GM12878 (cell line): ENCODE data around the gene UXS1. TPM values are rescaled to one million over a fixed set of nuclear protein-coding genes. Genes with fewer than 3 reads are reported as not detected.
A peak's percentile ranks its signal among the peaks of the same experiment; 100 is the strongest.

Experiments
- ATAC-seq: fragments of 200-7000 bp; cut with Tn5 transposase; 3 replicates; pipeline ENCODE4 v1.9.1; 2020; ENCODE audit warnings: mild to moderate bottlenecking, moderate library complexity
- BruUV-seq: library from RNA; stranded (reverse); fragments of 400-500 nt; replicated peaks from 2 replicates; lab custom pipeline; 2021; lab: Mats Ljungman, UMichigan
- CTCF ChIA-PET: fragments of 300-600 bp; sonication (Branson Sonifier 250); formaldehyde crosslinking; extraction: SDS; loops from one replicate; lab custom pipeline; 2021; ENCODE audit warnings: inconsistent platforms; lab: Yijun Ruan, JAX
- POLR2A ChIA-PET: fragments of 350-600 bp; formaldehyde crosslinking; extraction: SDS; loops from one replicate; lab custom pipeline; 2021; ENCODE audit warnings: inconsistent platforms; lab: Charles Lee
- RAD21 ChIA-PET: fragments of 300-600 bp; sonication (Branson Sonifier 250); formaldehyde crosslinking; loops from one replicate; lab custom pipeline; 2023; ENCODE audit warnings: antibody characterized with exemption; ENCODE audit not compliant: unreplicated experiment; lab: Charles Lee
- SMC1A ChIA-PET: fragments of 300-600 bp; sonication (Branson Sonifier 250); formaldehyde crosslinking; loops from one replicate; lab custom pipeline; 2023; ENCODE audit not compliant: unreplicated experiment, uncharacterized antibody; lab: Charles Lee
- DNase-seq: peaks from one replicate; pipeline ENCODE4 v3.0.0-alpha.2; 2011; ENCODE audit warnings: low read depth, low spot score
- FAIRE-seq: peaks from 3 replicates; lab custom pipeline; 2011; peaks lifted over from hg19 to GRCh38; lab: Jason Lieb, UNC
- H2AFZ ChIP-seq: 2 replicates; pipeline ENCODE4 v1.6.0; 2011; ENCODE audit warnings: low read depth, low read length, control low read depth; ENCODE audit not compliant: control insufficient read depth
- H3K27ac ChIP-seq: 2 replicates; pipeline ENCODE4 v1.5.1; 2011; ENCODE audit warnings: control low read depth; ENCODE audit not compliant: control insufficient read depth, insufficient read depth
- H3K27me3 ChIP-seq, 2 experiments: replicated peaks in 1 of 2; 2 replicates each; pipeline versions ENCODE4 v1.6.0 to v1.6.1; 2011; ENCODE audit warnings: low read length in 1 of 2; ENCODE audit not compliant: control insufficient read depth in 2 of 2, insufficient read depth in 2 of 2
- H3K36me3 ChIP-seq, 2 experiments: 2 replicates each; pipeline ENCODE4 v1.5.1; 2011; ENCODE audit warnings: low read length in 1 of 2; ENCODE audit not compliant: control insufficient read depth in 2 of 2, insufficient read depth in 2 of 2
- H3K4me1 ChIP-seq: 2 replicates; pipeline ENCODE4 v1.6.1; 2011; ENCODE audit warnings: mild to moderate bottlenecking, low read length, moderate library complexity, mixed read lengths; ENCODE audit not compliant: control insufficient read depth, insufficient read depth
- H3K4me2 ChIP-seq: 2 replicates; pipeline ENCODE4 v1.6.0; 2011; ENCODE audit warnings: control low read depth; ENCODE audit not compliant: control insufficient read depth, insufficient read depth
- H3K4me3 ChIP-seq: fragments of 200-600 bp; sonication (generic); 2 replicates; pipeline ENCODE4 v1.5.1; 2016
- H3K79me2 ChIP-seq: 2 replicates; pipeline ENCODE4 v1.6.0; 2011; ENCODE audit warnings: low read length; ENCODE audit not compliant: control insufficient read depth, insufficient read depth
- H3K9ac ChIP-seq: 2 replicates; pipeline ENCODE4 v1.8.0; 2011; ENCODE audit warnings: low read length, control low read depth, mixed read lengths; ENCODE audit not compliant: control insufficient read depth, insufficient read depth
- H3K9me3 ChIP-seq: replicated peaks from 3 replicates; pipeline ENCODE4 v1.5.1; 2011; ENCODE audit warnings: mild to moderate bottlenecking, low read length; ENCODE audit not compliant: control insufficient read depth, insufficient read depth
- H4K20me1 ChIP-seq: 2 replicates; pipeline ENCODE4 v1.6.0; 2011; ENCODE audit not compliant: control insufficient read depth, insufficient read depth
- ELK1 ChIP-seq: IDR thresholded peaks from 2 replicates; pipeline ENCODE4 v1.6.1; 2012; ENCODE audit warnings: low read depth, low read length, improper control_type of control experiment
- FOXK2 ChIP-seq: fragments of 450-650 bp; IDR thresholded peaks from 2 replicates; pipeline ENCODE4 v1.6.1; 2017; ENCODE audit warnings: mild to moderate bottlenecking, moderate library complexity
- IKZF1 ChIP-seq: fragments of 450-650 bp; conservative IDR thresholded peaks from 2 replicates; pipeline ENCODE4 v1.6.1; 2017; ENCODE audit warnings: antibody characterized with exemption, mild to moderate bottlenecking
- MEF2A ChIP-seq: IDR thresholded peaks from 2 replicates; pipeline ENCODE4 v1.6.1; 2011; ENCODE audit warnings: low read depth, mild to moderate bottlenecking, low read length, moderate library complexity; ENCODE audit not compliant: insufficient read depth
- PAX5 ChIP-seq: IDR thresholded peaks from 2 replicates; pipeline ENCODE4 v1.6.1; 2011; ENCODE audit warnings: low read depth, low read length, borderline replicate concordance
- RCOR1 ChIP-seq: conservative IDR thresholded peaks from 2 replicates; pipeline ENCODE4 v1.6.1; 2012; ENCODE audit warnings: low read depth, low read length, improper control_type of control experiment
- SIX5 ChIP-seq: IDR thresholded peaks from 2 replicates; pipeline ENCODE4 v1.6.1; 2011; ENCODE audit warnings: mild to moderate bottlenecking, low read depth, low read length, moderate library complexity; ENCODE audit not compliant: severe bottlenecking
- WRNIP1 ChIP-seq: IDR thresholded peaks from 2 replicates; pipeline ENCODE4 v1.6.1; 2011; ENCODE audit warnings: low read depth, low read length, improper control_type of control experiment, borderline replicate concordance
- ZBTB11 ChIP-seq: fragments of 450-650 bp; formaldehyde crosslinking; IDR thresholded peaks from 2 replicates; pipeline ENCODE4 v1.5.0; 2022; ENCODE audit warnings: mild to moderate bottlenecking, missing genetic modification characterization
- ZBTB4 ChIP-seq: fragments of 450-650 bp; formaldehyde crosslinking; IDR thresholded peaks from 2 replicates; pipeline ENCODE4 v1.4.0; 2022; ENCODE audit warnings: mild to moderate bottlenecking, moderate library complexity
- ZNF384 ChIP-seq: IDR thresholded peaks from 2 replicates; pipeline ENCODE4 v1.6.1; 2012; ENCODE audit warnings: low read depth, mild to moderate bottlenecking, low read length, improper control_type of control experiment, borderline replicate concordance
- ZNF687 ChIP-seq: fragments of 450-650 bp; IDR thresholded peaks from 2 replicates; pipeline ENCODE4 v1.6.1; 2017; ENCODE audit warnings: mild to moderate bottlenecking, moderate library complexity
- WGBS: methylation state at CpG from one replicate; pipeline ENCODE4 v1.1.6; 2016; ENCODE audit warnings: low lambda C conversion rate; ENCODE audit not compliant: insufficient replicate concordance, insufficient coverage; ENCODE audit errors: missing lambda C conversion rate; 5-methylcytosine and 5-hydroxymethylcytosine counted together
- in situ Hi-C: fragments of 300-500 bp; cut with MboI; formaldehyde crosslinking; loops from 9 replicates; pipeline ENCODE4 v1.14.3; 2018; ENCODE audit warnings: mixed read lengths
- intact Hi-C: fragments of 100-400 bp; cut with micrococcal nuclease; formaldehyde crosslinking; loops from one replicate; pipeline ENCODE4 v1.14.2; 2022; ENCODE audit not compliant: unreplicated experiment
- polyA plus RNA-seq, 11 experiments: library from polyadenylated mRNA; depleted of rRNA in 4 of 11; unstranded in 6 of 11; stranded (reverse) in 5 of 11; fragments of >200 nt; fragmentation: Nextera tagmentation in 4 of 11; fragmentation: Illumina TruSeq in 1 of 11; extraction: Ambion mirVana in 4 of 11; extraction: Trizol in 1 of 11; gene quantifications; 1 replicate in 1 of 11; 2 replicates in 10 of 11; pipeline versions ENCODE4 v1.2.1 to v1.2.3, GENCODE V29; 2011 to 2016; ENCODE audit warnings: inconsistent platforms in 2 of 11, missing spikeins in 2 of 11, low read depth in 1 of 11
- total RNA-seq, 4 experiments: library from RNA; depleted of rRNA in 3 of 4; stranded (reverse); fragments of >200 nt in 3 of 4; fragmentation: Illumina TruSeq in 1 of 4; extraction: Trizol in 1 of 4; gene quantifications; 2 replicates each; pipeline versions ENCODE4 v1.2.1 to v1.2.3, GENCODE V29; 2013 to 2021

UXS1 gene
- total and polyA plus RNA-seq, 10 of the 15 experiments (the other 5 are each of a cell fraction or from before 2014, with no cell fraction given): 6.0 to 25.4 (median 24.0) TPM

GRCh38 chr2:106184857-106185256, 9.2 kb downstream of the UXS1 start:
- H2AFZ ChIP-seq: no peak overlapping the region
- no peaks in the 10 kb centered on the region for H3K36me3 ChIP-seq
- H3K9me3 ChIP-seq: no peaks in the 10 kb centered on the region
- no peak overlapping the region for H3K27ac ChIP-seq
- POLR2A ChIA-PET: no interaction called here
- ATAC-seq: no peak; the same call in 2 of the 3 replicates
- FAIRE-seq: peak; percentile 38
- no peak overlapping the region for H3K9ac ChIP-seq
- DNase-seq: no peak
- no peaks in the 10 kb centered on the region for H3K27me3 ChIP-seq
- RAD21 ChIA-PET: no interaction called here
- in situ Hi-C loops (loop anchor here (10.0 kb wide), 1 partner anchor 840 kb away; no protein-coding TSS in a partner anchor), intact Hi-C loops (no loop called here)
- peaks cover 54% of the 10 kb centered on the region for H3K79me2 ChIP-seq
- no peaks in the 10 kb centered on the region for H4K20me1 ChIP-seq
- WGBS: 94% methylated on average over 1 of the region's 1 CpG
- peaks cover 16% of the 10 kb centered on the region for H3K4me1 ChIP-seq
- CTCF ChIA-PET: no interaction called here
- no peak overlapping the region for H3K4me2 ChIP-seq
- TSS peak; percentile 3 for BruUV-seq
- SMC1A ChIA-PET: interaction anchor here (1.6 kb wide), 1 partner anchor 9 kb away, joined by 5 read pairs; no protein-coding TSS in a partner anchor
- no peak overlapping the region for H3K4me3 ChIP-seq
- TF ChIP-seq ZBTB4 (CRISPR knock-in tag): no peak
- TF ChIP-seq IKZF1: no peak
- TF ChIP-seq ZBTB11 (CRISPR knock-in tag): no peak
- TF ChIP-seq ZNF384: no peak
- TF ChIP-seq RCOR1: no peak
- TF ChIP-seq MEF2A: no peak
- TF ChIP-seq FOXK2: no peak
- TF ChIP-seq PAX5: no peak
- TF ChIP-seq SIX5: no peak
- TF ChIP-seq ZNF687: no peak
- TF ChIP-seq ELK1: no peak
- TF ChIP-seq WRNIP1: no peak
